GM20431 (cell line): Measurements from ENCODE around the gene C1QTNF12.

Source experiments
- in situ Hi-C: fragments of 300-500 bp; cut with MseI, MboI; formaldehyde crosslinking; loops from one replicate; pipeline ENCODE4 v1.15.0; 2020; ENCODE audit warnings: low sequenced_read_pairs; ENCODE audit not compliant: unreplicated experiment

Gene C1QTNF12

GRCh38 chr1:1246577-1247340 lies at the start of gene C1QTNF12:
Gene C1QTNF12 (minus strand): TSS chr1:1246722. CDS start chr1:1246690, 32 bp downstream.
- in situ Hi-C loops = no loop called here

GRCh38 chr1:1295154-1295923 lies 48.8 kb upstream of the C1QTNF12 start:
- in situ Hi-C loops = no loop called here

- in situ Hi-C loops = no loop called here
These were observed 47.8 kb upstream of the C1QTNF12 start for GRCh38 chr1:1294250-1294890.

GRCh38 chr1:1293263-1294249 lies 47.0 kb upstream of the C1QTNF12 start:
- in situ Hi-C loops = no loop called here

GRCh38 chr1:1292851-1293250 lies 46.3 kb upstream of the C1QTNF12 start:
- in situ Hi-C loops = no loop called here

- in situ Hi-C loops = no loop called here
These were observed 45.9 kb upstream of the C1QTNF12 start for GRCh38 chr1:1292442-1292779.

- in situ Hi-C loops = no loop called here
These were observed 45.3 kb upstream of the C1QTNF12 start for GRCh38 chr1:1291548-1292441.

GRCh38 chr1:1291023-1291528 lies 44.6 kb upstream of the C1QTNF12 start:
- in situ Hi-C loops = no loop called here

DNA sequence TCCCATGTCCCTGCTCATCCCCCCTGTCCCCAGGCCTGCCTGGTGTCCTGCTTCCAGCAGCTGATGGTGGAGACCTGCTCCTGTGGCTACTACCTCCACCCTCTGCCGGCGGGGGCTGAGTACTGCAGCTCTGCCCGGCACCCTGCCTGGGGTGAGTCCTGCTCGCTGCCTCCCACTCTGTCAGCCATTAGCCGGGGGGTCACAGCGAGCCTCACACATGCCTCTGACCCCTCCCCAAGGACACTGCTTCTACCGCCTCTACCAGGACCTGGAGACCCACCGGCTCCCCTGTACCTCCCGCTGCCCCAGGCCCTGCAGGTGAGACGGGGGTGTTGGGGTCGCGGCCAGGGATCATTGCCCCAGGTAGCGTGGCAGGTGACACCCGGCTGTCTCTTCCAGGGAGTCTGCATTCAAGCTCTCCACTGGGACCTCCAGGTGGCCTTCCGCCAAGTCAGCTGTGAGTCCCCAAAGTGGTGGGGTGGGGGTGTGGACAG lies 43.8 kb upstream of the C1QTNF12 start:
- in situ Hi-C loops = no loop called here

GRCh38 chr1:1287288-1288110 lies 41.0 kb upstream of the C1QTNF12 start:
- in situ Hi-C loops = no loop called here

DNA sequence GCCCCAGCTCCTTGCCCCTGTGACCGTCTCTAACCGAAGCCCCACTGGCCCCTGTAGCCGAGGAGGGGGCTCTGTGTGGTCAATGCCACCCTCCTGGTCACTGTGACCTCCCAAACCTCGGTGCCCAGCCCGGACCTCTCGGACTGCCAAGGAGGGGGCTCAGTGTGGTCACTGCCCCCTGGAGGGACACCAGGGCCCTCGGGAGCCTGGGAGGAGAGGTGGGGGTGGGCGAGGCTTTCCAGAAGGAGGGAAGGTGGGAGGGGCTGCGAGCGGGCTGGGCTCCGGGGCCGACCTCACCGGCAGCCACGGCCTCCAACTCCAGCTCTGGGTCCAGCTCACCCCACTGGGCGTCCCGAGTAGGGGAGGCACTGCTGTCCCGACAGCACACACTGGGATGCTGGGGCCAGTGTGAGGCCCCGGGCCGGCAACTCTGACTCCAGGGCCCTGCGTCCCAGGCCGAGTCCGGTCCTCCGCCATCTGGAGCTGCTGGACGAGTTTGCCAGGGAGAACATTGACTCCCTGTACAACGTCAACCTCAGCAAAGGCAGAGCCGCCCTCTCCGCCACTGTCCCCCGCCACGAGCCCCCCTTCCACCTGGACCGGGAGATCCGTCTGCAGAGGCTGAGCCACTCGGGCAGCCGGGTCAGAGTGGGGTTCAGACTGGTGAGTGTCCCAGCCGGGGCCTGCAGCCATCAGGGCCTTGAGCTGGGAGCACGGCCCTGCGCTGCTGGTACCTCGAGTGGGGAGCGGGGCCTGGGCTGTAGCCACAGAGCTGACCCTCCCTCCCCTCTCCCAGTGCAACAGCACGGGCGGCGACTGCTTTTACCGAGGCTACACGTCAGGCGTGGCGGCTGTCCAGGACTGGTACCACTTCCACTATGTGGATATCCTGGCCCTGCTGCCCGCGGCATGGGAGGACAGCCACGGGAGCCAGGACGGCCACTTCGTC lies 40.1 kb upstream of the C1QTNF12 start:
- in situ Hi-C loops = no loop called here

GRCh38 chr1:1285611-1286311 lies 39.2 kb upstream of the C1QTNF12 start:
- in situ Hi-C loops = no loop called here

- in situ Hi-C loops = no loop called here
These were observed 38.6 kb upstream of the C1QTNF12 start for GRCh38 chr1:1285102-1285571.

DNA sequence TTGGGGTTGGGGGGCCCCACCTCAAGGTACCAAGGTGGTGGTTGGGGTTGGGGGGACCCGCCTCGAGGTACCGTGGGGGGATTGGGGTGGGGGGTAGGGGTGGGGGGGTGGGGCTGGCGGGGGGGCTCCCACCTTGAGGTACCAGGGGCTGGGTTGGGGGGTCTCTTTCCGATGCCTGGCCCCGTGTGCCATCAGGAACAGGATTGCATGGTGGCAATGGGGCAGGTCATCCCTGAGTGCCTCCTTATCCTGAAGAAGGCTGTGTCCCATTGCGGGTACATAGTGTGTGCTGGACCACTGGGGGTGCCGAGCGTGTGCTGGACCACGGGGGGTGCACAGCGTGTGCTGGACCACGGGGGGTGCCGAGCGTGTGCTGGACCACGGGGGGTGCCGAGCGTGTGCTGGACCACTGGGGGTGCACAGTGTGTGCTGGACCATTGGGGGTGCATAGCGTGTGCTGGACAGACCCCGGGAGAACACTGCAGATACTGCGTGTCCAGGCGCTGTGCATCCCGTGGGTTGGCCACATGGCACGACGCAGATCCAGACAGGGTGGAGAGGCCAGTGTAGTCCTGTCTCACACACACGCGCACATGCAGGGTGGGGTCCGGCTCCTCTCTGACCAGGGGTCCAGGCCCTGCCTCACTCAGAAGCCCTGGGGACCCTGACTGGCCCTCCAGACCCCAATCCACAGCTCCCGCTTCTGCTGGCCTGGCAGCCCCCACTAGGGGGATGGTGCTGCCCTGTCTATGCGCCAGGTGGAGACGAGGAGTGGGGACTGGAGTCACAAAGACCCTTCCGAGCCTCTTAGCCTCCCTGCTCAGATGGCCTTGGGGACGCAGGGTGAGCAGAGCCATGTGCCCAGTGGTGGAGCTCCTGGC lies 37.9 kb upstream of the C1QTNF12 start:
- in situ Hi-C loops = no loop called here

- in situ Hi-C loops = no loop called here
These were observed 37.3 kb upstream of the C1QTNF12 start for GRCh38 chr1:1283821-1284220.
